IMR-90 (cell line): ENCODE data around the gene CHSY3. TPM values are rescaled to one million over a fixed set of nuclear protein-coding genes. Genes with fewer than 3 reads are reported as not detected.

Experiments used
- ATAC-seq: fragments of 200-7000 bp; cut with Tn5 transposase; 2 replicates; pipeline ENCODE4 v1.9.1; 2020; ENCODE audit warnings: low read depth, mild to moderate bottlenecking, moderate library complexity
- BruUV-seq: library from RNA; stranded (reverse); fragments of 400-500 nt; replicated peaks from 2 replicates; lab custom pipeline; 2021; lab: Mats Ljungman, UMichigan
- CTCF ChIA-PET: fragments of 300-600 bp; formaldehyde crosslinking; extraction: SDS; loops from one replicate; lab custom pipeline; 2021; ENCODE audit warnings: antibody characterized with exemption; lab: Yijun Ruan, JAX
- POLR2A ChIA-PET: fragments of 300-600 bp; sonication (Branson Sonifier 250); formaldehyde crosslinking; loops from one replicate; lab custom pipeline; 2022; ENCODE audit warnings: antibody characterized with exemption; ENCODE audit not compliant: unreplicated experiment; lab: Charles Lee
- DNase-seq: peaks from one replicate; pipeline ENCODE4 v3.0.0; 2013
- H2AFZ ChIP-seq: replicated peaks from 2 replicates; pipeline ENCODE3; 2013; ENCODE audit warnings: low read length, mild to moderate bottlenecking; ENCODE audit not compliant: poor library complexity
- H2AK5ac ChIP-seq: 2 replicates; pipeline ENCODE4 v1.6.1; 2013; ENCODE audit warnings: low read depth, low read length, inconsistent platforms
- H2AK9ac ChIP-seq: replicated peaks from 2 replicates; pipeline ENCODE3; 2013; ENCODE audit warnings: mild to moderate bottlenecking, low read depth, low read length, moderate library complexity; ENCODE audit not compliant: poor library complexity
- H2BK120ac ChIP-seq: 2 replicates; pipeline ENCODE4 v1.6.1; 2013; ENCODE audit warnings: low read depth, low read length, inconsistent platforms
- H2BK15ac ChIP-seq: 3 replicates; pipeline ENCODE4 v1.6.1; 2013; ENCODE audit warnings: low read depth, low read length, inconsistent platforms
- H2BK20ac ChIP-seq: 2 replicates; pipeline ENCODE4 v1.6.1; 2013; ENCODE audit warnings: low read depth, mild to moderate bottlenecking, inconsistent platforms, low read length, moderate library complexity
- H2BK5ac ChIP-seq: 2 replicates; pipeline ENCODE4 v1.6.1; 2013; ENCODE audit warnings: mild to moderate bottlenecking, low read depth, low read length, inconsistent platforms; ENCODE audit not compliant: poor library complexity, severe bottlenecking
- H3K14ac ChIP-seq: replicated peaks from 2 replicates; pipeline ENCODE4 v1.6.1; 2013; ENCODE audit warnings: low read depth, low read length, inconsistent platforms
- H3K18ac ChIP-seq: 2 replicates; pipeline ENCODE4 v1.6.1; 2013; ENCODE audit warnings: low read depth, low read length, control low read depth
- H3K23ac ChIP-seq: 2 replicates; pipeline ENCODE4 v1.6.1; 2013; ENCODE audit warnings: low read depth, low read length, inconsistent platforms
- H3K27ac ChIP-seq: 2 replicates; pipeline ENCODE4 v1.5.1; 2013; ENCODE audit warnings: mild to moderate bottlenecking, control low read depth, low read length; ENCODE audit not compliant: insufficient read depth
- H3K27me3 ChIP-seq: 2 replicates; pipeline ENCODE4 v1.6.1; 2013; ENCODE audit warnings: low read length; ENCODE audit not compliant: control insufficient read depth, insufficient read depth
- H3K36me3 ChIP-seq: 2 replicates; pipeline ENCODE4 v1.6.1; 2013; ENCODE audit warnings: low read length, mixed read lengths; ENCODE audit not compliant: control insufficient read depth, insufficient read depth
- H3K4ac ChIP-seq: 2 replicates; pipeline ENCODE4 v1.6.1; 2013; ENCODE audit warnings: low read depth, low read length, inconsistent platforms
- H3K4me1 ChIP-seq: 2 replicates; pipeline ENCODE4 v1.6.1; 2013; ENCODE audit warnings: low read length, mixed read lengths; ENCODE audit not compliant: control insufficient read depth, insufficient read depth
- H3K4me2 ChIP-seq: 2 replicates; pipeline ENCODE4 v1.6.1; 2013; ENCODE audit warnings: low read depth, mild to moderate bottlenecking, control low read depth, low read length, moderate library complexity
- H3K4me3 ChIP-seq: 2 replicates; pipeline ENCODE4 v1.5.1; 2013; ENCODE audit warnings: low read depth, mild to moderate bottlenecking, control low read depth, low read length, moderate library complexity; ENCODE audit not compliant: insufficient read depth
- H3K56ac ChIP-seq: 2 replicates; pipeline ENCODE4 v1.6.1; 2013; ENCODE audit warnings: low read length, inconsistent platforms; ENCODE audit not compliant: insufficient read depth; ENCODE audit errors: extremely low read depth
- H3K79me1 ChIP-seq, 2 experiments: 2 replicates each; pipeline ENCODE4 v1.6.1; 2013; ENCODE audit warnings: low read length in 2 of 2, inconsistent platforms in 1 of 2, low read depth in 1 of 2
- H3K9ac ChIP-seq: 2 replicates; pipeline ENCODE4 v1.6.1; 2013; ENCODE audit warnings: low read depth, low read length, control low read depth
- H3K9me1 ChIP-seq: 2 replicates; pipeline ENCODE4 v1.6.1; 2013; ENCODE audit warnings: low read length, inconsistent platforms; ENCODE audit not compliant: insufficient read depth
- H3K9me3 ChIP-seq: 2 replicates; pipeline ENCODE4 v1.6.1; 2013; ENCODE audit warnings: low read length; ENCODE audit not compliant: control insufficient read depth, insufficient read depth
- H4K20me1 ChIP-seq: 2 replicates; pipeline ENCODE4 v1.6.1; 2013; ENCODE audit warnings: low read length, inconsistent platforms; ENCODE audit not compliant: insufficient read depth
- H4K5ac ChIP-seq: 2 replicates; pipeline ENCODE4 v1.6.1; 2013; ENCODE audit warnings: mild to moderate bottlenecking, low read depth, low read length, control low read depth
- H4K8ac ChIP-seq, 2 experiments: 2 replicates each; pipeline ENCODE4 v1.6.1; 2013; ENCODE audit warnings: low read depth in 2 of 2, low read length in 2 of 2, control low read depth in 1 of 2, inconsistent platforms in 1 of 2
- H4K91ac ChIP-seq: 2 replicates; pipeline ENCODE4 v1.6.1; 2013; ENCODE audit warnings: low read depth, low read length, inconsistent platforms; ENCODE audit not compliant: insufficient read depth
- BHLHE40 ChIP-seq: fragments of 150-350 bp; IDR thresholded peaks from 2 replicates; pipeline ENCODE4 v1.6.1; 2016; ENCODE audit warnings: mild to moderate bottlenecking, low read depth, low read length
- CEBPB ChIP-seq: IDR thresholded peaks from 2 replicates; pipeline ENCODE4 v1.6.1; 2012; ENCODE audit warnings: low read depth, low read length, improper control_type of control experiment
- CHD1 ChIP-seq: IDR thresholded peaks from 2 replicates; pipeline ENCODE4 v1.6.1; 2012; ENCODE audit warnings: low read depth, low read length, improper control_type of control experiment
- MAFK ChIP-seq: IDR thresholded peaks from 2 replicates; pipeline ENCODE4 v1.6.1; 2012; ENCODE audit warnings: low read depth, low read length, improper control_type of control experiment
- MAZ ChIP-seq: IDR thresholded peaks from 2 replicates; pipeline ENCODE4 v1.6.1; 2012; ENCODE audit warnings: low read depth, mild to moderate bottlenecking, low read length, improper control_type of control experiment, moderate library complexity, borderline replicate concordance
- POLR2A ChIP-seq: IDR thresholded peaks from 2 replicates; pipeline ENCODE4 v1.6.1; 2012; ENCODE audit warnings: mild to moderate bottlenecking, low read depth, low read length
- RAD21 ChIP-seq: IDR thresholded peaks from 2 replicates; pipeline ENCODE4 v1.6.1; 2012; ENCODE audit warnings: low read length, improper control_type of control experiment
- RCOR1 ChIP-seq: IDR thresholded peaks from 2 replicates; pipeline ENCODE4 v1.6.1; 2012; ENCODE audit warnings: mild to moderate bottlenecking, low read length, improper control_type of control experiment; ENCODE audit not compliant: insufficient replicate concordance
- RFX5 ChIP-seq: IDR thresholded peaks from 2 replicates; pipeline ENCODE4 v1.8.0; 2012; ENCODE audit warnings: low read depth, mild to moderate bottlenecking, low read length, moderate library complexity
- SMC3 ChIP-seq: fragments of 150-350 bp; IDR thresholded peaks from 2 replicates; pipeline ENCODE4 v1.6.1; 2016; ENCODE audit warnings: low read depth, mild to moderate bottlenecking, antibody characterized with exemption, low read length, moderate library complexity
- WGBS, 2 experiments: methylation state at CpG; one replicate each; pipeline versions ENCODE4 v1.1.5 to v1.1.7; 2013; ENCODE audit warnings: missing lambda C conversion rate in 2 of 2; ENCODE audit not compliant: insufficient read length in 1 of 2; ENCODE audit errors: extremely low coverage in 2 of 2; 5-methylcytosine and 5-hydroxymethylcytosine counted together
- dilution Hi-C: fragments of 300-500 bp; cut with HindIII; formaldehyde crosslinking; loops from one replicate; pipeline ENCODE4 v1.14.3; 2018; ENCODE audit warnings: low sequenced_read_pairs; ENCODE audit not compliant: unreplicated experiment
- in situ Hi-C: fragments of 300-500 bp; cut with MboI; formaldehyde crosslinking; loops from 3 replicates; pipeline ENCODE4 v1.14.3; 2019; ENCODE audit warnings: low sequenced_read_pairs, inconsistent platforms, mixed read lengths
- intact Hi-C: fragments of 100-400 bp; cut with micrococcal nuclease; formaldehyde crosslinking; loops from 2 replicates; pipeline ENCODE4 v1.10.0; 2022
- polyA plus RNA-seq, 3 experiments: library from polyadenylated mRNA; depleted of rRNA; stranded (reverse); fragments of >200 nt; gene quantifications; 2 replicates each; pipeline ENCODE4 v1.2.3, GENCODE V29; 2012; ENCODE audit warnings: low replicate concordance in 1 of 3
- total RNA-seq: library from RNA; depleted of rRNA; stranded (reverse); fragments of >200 nt; gene quantifications from 2 replicates; pipeline ENCODE4 v1.2.3, GENCODE V29; 2012
- TF ChIP-seq, protein P1 (sequence below): conservative IDR thresholded peaks from 2 replicates; pipeline ENCODE4 v1.5.1; 2012; ENCODE audit warnings: mild to moderate bottlenecking, low read depth, low read length, improper control_type of control experiment
- TF ChIP-seq, protein P2 (sequence below): fragments of 150-350 bp; IDR thresholded peaks from 2 replicates; pipeline ENCODE4 v1.6.1; 2016; ENCODE audit warnings: low read depth, mild to moderate bottlenecking, low read length, moderate library complexity, borderline replicate concordance
- TF ChIP-seq, protein P3 (sequence below): fragments of 150-350 bp; IDR thresholded peaks from 2 replicates; pipeline ENCODE4 v1.6.1; 2017; ENCODE audit warnings: mild to moderate bottlenecking, antibody characterized with exemption, low read length, low read depth

The CHSY3 gene
- total and polyA plus RNA-seq, 2 of the 4 experiments (the other 2 are of a cell fraction) = 0.62 to 1.3 TPM

DNA sequence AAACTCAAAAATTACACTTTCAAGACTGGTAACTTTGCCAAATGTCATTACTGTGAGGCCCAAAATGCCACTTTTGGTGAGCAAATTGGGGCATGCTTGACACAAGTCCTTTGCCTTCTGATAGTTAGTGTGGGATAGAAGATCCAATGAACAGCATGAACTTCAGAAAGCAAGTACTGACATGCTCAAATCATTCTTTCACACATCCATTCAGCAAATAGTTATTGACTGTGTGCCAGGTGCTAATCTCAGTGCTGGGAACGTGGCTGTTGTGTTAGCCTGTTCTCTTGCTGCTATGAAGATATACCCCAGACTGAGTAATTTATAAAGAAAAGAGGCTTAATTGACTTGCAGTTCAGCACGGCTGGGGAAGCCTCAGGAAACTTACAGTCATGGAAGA, 247.0 kb downstream of the CHSY3 start:
- Histone ChIP-seq H3K4me2 (no peak overlapping the region), H3K4me3 (no peak overlapping the region), H2BK20ac (no peak overlapping the region), H3K9me1 (no peaks in the 10 kb centered on the region), H2AFZ (no peak overlapping the region), H3K9ac (no peak overlapping the region), H3K14ac (no peak overlapping the region), H3K56ac (no peak overlapping the region), H3K18ac (no peak overlapping the region), H2BK15ac (no peak overlapping the region), H4K91ac (no peak overlapping the region), H2BK120ac (no peak overlapping the region), H3K27ac (no peak overlapping the region), H2AK5ac (no peak overlapping the region), H4K20me1 (no peaks in the 10 kb centered on the region), H3K36me3 (no peaks in the 10 kb centered on the region), H3K4me1 (no peaks in the 10 kb centered on the region), H3K9me3 (peaks cover 3% of the 10 kb centered on the region; the same call in 1 of the 2 replicates), H4K8ac (no peak overlapping the region), H4K5ac (no peak overlapping the region), H3K4ac (no peak overlapping the region), H2BK5ac (no peak overlapping the region), H3K79me1 (no peaks in the 10 kb centered on the region), H3K27me3 (no peaks in the 10 kb centered on the region), H3K23ac (no peak overlapping the region), H2AK9ac (no peak overlapping the region)
- dilution Hi-C loops = no loop called here
- no CpG with 5 or more reads among the region's 2 CpGs for WGBS, 2 experiments
- BruUV-seq = no TSS peak
- intact Hi-C loops = no loop called here
- TF ChIP-seq BHLHE40 = no peak
- no peak for TF ChIP-seq MAFK
- TF ChIP-seq CEBPB = no peak
- no peak for TF ChIP-seq RCOR1
- TF ChIP-seq, protein P1, sequence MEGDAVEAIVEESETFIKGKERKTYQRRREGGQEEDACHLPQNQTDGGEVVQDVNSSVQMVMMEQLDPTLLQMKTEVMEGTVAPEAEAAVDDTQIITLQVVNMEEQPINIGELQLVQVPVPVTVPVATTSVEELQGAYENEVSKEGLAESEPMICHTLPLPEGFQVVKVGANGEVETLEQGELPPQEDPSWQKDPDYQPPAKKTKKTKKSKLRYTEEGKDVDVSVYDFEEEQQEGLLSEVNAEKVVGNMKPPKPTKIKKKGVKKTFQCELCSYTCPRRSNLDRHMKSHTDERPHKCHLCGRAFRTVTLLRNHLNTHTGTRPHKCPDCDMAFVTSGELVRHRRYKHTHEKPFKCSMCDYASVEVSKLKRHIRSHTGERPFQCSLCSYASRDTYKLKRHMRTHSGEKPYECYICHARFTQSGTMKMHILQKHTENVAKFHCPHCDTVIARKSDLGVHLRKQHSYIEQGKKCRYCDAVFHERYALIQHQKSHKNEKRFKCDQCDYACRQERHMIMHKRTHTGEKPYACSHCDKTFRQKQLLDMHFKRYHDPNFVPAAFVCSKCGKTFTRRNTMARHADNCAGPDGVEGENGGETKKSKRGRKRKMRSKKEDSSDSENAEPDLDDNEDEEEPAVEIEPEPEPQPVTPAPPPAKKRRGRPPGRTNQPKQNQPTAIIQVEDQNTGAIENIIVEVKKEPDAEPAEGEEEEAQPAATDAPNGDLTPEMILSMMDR = no peak
- TF ChIP-seq POLR2A = no peak
- TF ChIP-seq, protein P2, sequence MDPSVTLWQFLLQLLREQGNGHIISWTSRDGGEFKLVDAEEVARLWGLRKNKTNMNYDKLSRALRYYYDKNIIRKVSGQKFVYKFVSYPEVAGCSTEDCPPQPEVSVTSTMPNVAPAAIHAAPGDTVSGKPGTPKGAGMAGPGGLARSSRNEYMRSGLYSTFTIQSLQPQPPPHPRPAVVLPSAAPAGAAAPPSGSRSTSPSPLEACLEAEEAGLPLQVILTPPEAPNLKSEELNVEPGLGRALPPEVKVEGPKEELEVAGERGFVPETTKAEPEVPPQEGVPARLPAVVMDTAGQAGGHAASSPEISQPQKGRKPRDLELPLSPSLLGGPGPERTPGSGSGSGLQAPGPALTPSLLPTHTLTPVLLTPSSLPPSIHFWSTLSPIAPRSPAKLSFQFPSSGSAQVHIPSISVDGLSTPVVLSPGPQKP = no peak
- TF ChIP-seq, protein P3, sequence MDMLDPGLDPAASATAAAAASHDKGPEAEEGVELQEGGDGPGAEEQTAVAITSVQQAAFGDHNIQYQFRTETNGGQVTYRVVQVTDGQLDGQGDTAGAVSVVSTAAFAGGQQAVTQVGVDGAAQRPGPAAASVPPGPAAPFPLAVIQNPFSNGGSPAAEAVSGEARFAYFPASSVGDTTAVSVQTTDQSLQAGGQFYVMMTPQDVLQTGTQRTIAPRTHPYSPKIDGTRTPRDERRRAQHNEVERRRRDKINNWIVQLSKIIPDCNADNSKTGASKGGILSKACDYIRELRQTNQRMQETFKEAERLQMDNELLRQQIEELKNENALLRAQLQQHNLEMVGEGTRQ = no peak
- no peak for TF ChIP-seq RAD21
- no peak for TF ChIP-seq RFX5
- no peak for TF ChIP-seq MAZ
- TF ChIP-seq CHD1 = no peak
- TF ChIP-seq SMC3 = no peak
- CTCF ChIA-PET = no interaction called here
- ATAC-seq = no peak
- in situ Hi-C loops = no loop called here
- no peak for DNase-seq
- POLR2A ChIA-PET = no interaction called here
